Transverse colon (tissue), 4 donors: ENCODE measurements around the gene CHD6. TPM values are rescaled to one million over a fixed set of nuclear protein-coding genes. Genes with fewer than 3 reads are reported as not detected.

ENCODE experiments used
- DNase-seq: peaks from one replicate; pipeline ENCODE4 v3.0.0-alpha.2; 2019
- H3K27ac ChIP-seq, 4 donors: fragments of 200-600 bp; sonication (generic); 2 replicates each; pipeline ENCODE4 v1.5.1; 2016 to 2018; ENCODE audit warnings: inconsistent platforms in 4 of 4
- H3K27me3 ChIP-seq: fragments of 200-600 bp; sonication (generic); 2 replicates; pipeline ENCODE4 v1.5.1; 2017; ENCODE audit warnings: inconsistent platforms
- H3K36me3 ChIP-seq, 4 donors: fragments of 200-600 bp; sonication (generic); 2 replicates each; pipeline ENCODE4 v1.5.1; 2017 to 2019; ENCODE audit warnings: inconsistent platforms in 4 of 4
- H3K4me1 ChIP-seq, 4 donors: fragments of 200-600 bp; sonication (generic); 2 replicates each; pipeline ENCODE4 v1.5.1; 2017 to 2020; ENCODE audit warnings: inconsistent platforms in 4 of 4
- H3K4me3 ChIP-seq, 4 donors: fragments of 200-600 bp; sonication (generic); 1 replicate in 1 of 4; 2 replicates in 3 of 4; pipeline versions ENCODE4 v1.5.1 to v1.6.1; 2017 to 2019; ENCODE audit warnings: inconsistent platforms in 4 of 4
- H3K9me3 ChIP-seq, 2 donors: fragments of 200-600 bp; sonication (generic); 2 replicates each; pipeline ENCODE4 v1.5.1; 2017 to 2019; ENCODE audit warnings: inconsistent platforms in 2 of 2
- CTCF ChIP-seq, 5 experiments: fragments of 200-600 bp in 3 of 5; fragments of 450-650 bp in 2 of 5; sonication (generic) in 3 of 5; IDR thresholded peaks; 1 replicate in 2 of 5; 2 replicates in 3 of 5; pipeline ENCODE4 v1.5.1; 2016 to 2017; ENCODE audit warnings: antibody characterized with exemption in 5 of 5, inconsistent platforms in 3 of 5, mild to moderate bottlenecking in 2 of 5, moderate library complexity in 1 of 5
- EP300 ChIP-seq: sonication (generic); formaldehyde crosslinking; IDR thresholded peaks from one replicate; pipeline ENCODE4 v1.6.1; 2017; ENCODE audit warnings: antibody characterized with exemption, low read depth
- POLR2A ChIP-seq: fragments of 450-650 bp; IDR thresholded peaks from one replicate; pipeline ENCODE4 v1.6.1; 2016; ENCODE audit warnings: antibody characterized with exemption, mild to moderate bottlenecking, moderate library complexity
- POLR2AphosphoS5 ChIP-seq, 3 donors: sonication (generic); formaldehyde crosslinking; IDR thresholded peaks; one replicate each; pipeline ENCODE4 v1.6.1; 2016; ENCODE audit warnings: antibody characterized with exemption in 3 of 3
- WGBS, 2 donors: methylation state at CpG; one replicate each; pipeline ENCODE4 v1.1.5; 2018; ENCODE audit warnings: low coverage in 1 of 2; 5-methylcytosine and 5-hydroxymethylcytosine counted together
- in situ Hi-C, 4 donors: fragments of 200-750 bp; cut with MboI; loops; one replicate each; pipeline versions ENCODE4 v1.15.0 to v1.15.1; 2017; ENCODE audit warnings: low sequenced_read_pairs in 3 of 4, low pct_ligation_motif_present in 1 of 4, low pct_unique_long_range_greater_than_20kb in 1 of 4
- intact Hi-C: fragments of 100-400 bp; cut with DNase I; formaldehyde crosslinking; loops from one replicate; pipeline ENCODE4 v1.15.1; 2023; ENCODE audit warnings: low total_unique reads
- total RNA-seq, 4 donors: library from RNA; depleted of rRNA; stranded (reverse); fragments of >200 nt; gene quantifications; one replicate each; pipeline ENCODE4 v1.1.0, GENCODE V29; 2016

Gene CHD6
- total RNA-seq, 4 donors from 2014 or later = 27.3 to 42.1 (median 27.9) TPM

GRCh38 chr20:41534842-41535241 is 83.3 kb downstream of the CHD6 start:
- intact Hi-C loops = no loop called here

GRCh38 chr20:41534170-41534569 is 84.0 kb downstream of the CHD6 start:
- intact Hi-C loops = no loop called here
- in situ Hi-C loops = no loop called here
- DNase-seq = no peak

More at GRCh38 chr20:41534842-41535241, 83.3 kb downstream of the CHD6 start:
- no peaks in the 10 kb centered on the region for H3K36me3 ChIP-seq
- peaks cover 0 to 18% (median 4%) of the 10 kb centered on the region in 4 donors for H3K4me1 ChIP-seq
- no peaks in the 10 kb centered on the region for H3K9me3 ChIP-seq
- no peak overlapping the region for H3K4me3 ChIP-seq
- no peaks in the 10 kb centered on the region for H3K27me3 ChIP-seq
- 85 to 100% methylated on average over 1 to 2 of the region's 2 CpGs for WGBS, 2 donors
- TF ChIP-seq POLR2A = no peak
- TF ChIP-seq EP300 = no peak
- TF ChIP-seq POLR2AphosphoS5 (IDR thresholded peaks at IDR 0.05) = no peak
- TF ChIP-seq CTCF (IDR thresholded peaks at IDR 0.05) = no peak
- H3K27ac ChIP-seq = no peak overlapping the region
- in situ Hi-C loops = no loop called here
- DNase-seq = no peak

GRCh38 chr20:41533537-41534136 is 84.5 kb downstream of the CHD6 start:
- no peak for DNase-seq
- Histone ChIP-seq H3K36me3 (no peaks in the 10 kb centered on the region), H3K4me3 (no peak overlapping the region), H3K9me3 (no peaks in the 10 kb centered on the region), H3K4me1 (peaks cover 0 to 18% (median 4%) of the 10 kb centered on the region in 4 donors), H3K27me3 (no peaks in the 10 kb centered on the region), H3K27ac (no peak overlapping the region)
- intact Hi-C loops (no loop called here), in situ Hi-C loops (no loop called here)
- 20 to 56% methylated on average over 1 to 2 of the region's 2 CpGs for WGBS, 2 donors
- no peak for TF ChIP-seq EP300
- no peak for TF ChIP-seq POLR2AphosphoS5 (IDR thresholded peaks at IDR 0.05)
- TF ChIP-seq CTCF (IDR thresholded peaks at IDR 0.05) = no peak
- TF ChIP-seq POLR2A = no peak

More at GRCh38 chr20:41534170-41534569, 84.0 kb downstream of the CHD6 start:
- no peaks in the 10 kb centered on the region for H3K9me3 ChIP-seq
- H3K4me1 ChIP-seq = peaks cover 0 to 18% (median 4%) of the 10 kb centered on the region in 4 donors
- no peak overlapping the region for H3K4me3 ChIP-seq
- no peaks in the 10 kb centered on the region for H3K27me3 ChIP-seq
- no peaks in the 10 kb centered on the region for H3K36me3 ChIP-seq
- no peak overlapping the region for H3K27ac ChIP-seq
- TF ChIP-seq CTCF (IDR thresholded peaks at IDR 0.05) = no peak
- TF ChIP-seq POLR2AphosphoS5 (IDR thresholded peaks at IDR 0.05) = no peak
- no peak for TF ChIP-seq EP300
- no peak for TF ChIP-seq POLR2A

GRCh38 chr20:41532935-41533334 is 85.2 kb downstream of the CHD6 start:
- in situ Hi-C loops (no loop called here), intact Hi-C loops (loop anchor here (1.0 kb wide), 1 partner anchor 28 kb away; no protein-coding TSS in a partner anchor)
- Histone ChIP-seq H3K9me3 (no peaks in the 10 kb centered on the region), H3K4me3 (no peak overlapping the region), H3K27me3 (no peaks in the 10 kb centered on the region), H3K27ac (no peak overlapping the region), H3K36me3 (no peaks in the 10 kb centered on the region), H3K4me1 (peaks cover 0 to 18% (median 4%) of the 10 kb centered on the region in 4 donors)
- TF ChIP-seq EP300 (no peak), POLR2AphosphoS5 (IDR thresholded peaks at IDR 0.05) (no peak), POLR2A (no peak), CTCF (IDR thresholded peaks at IDR 0.05) (no peak)
- no peak for DNase-seq
- 85% methylated on average over 11 of the region's 11 CpGs; no CpG with 5 or more reads in 1 of the 2 donors for WGBS, 2 donors
